HG03439 (cell line): ENCODE measurements around the gene TEX36.
"Not testable (repeated sequence)": the region's sequence is repeated elsewhere in the genome, so short reads cannot be mapped to it uniquely, and the experiment has no call there.

Experiments used
- ATAC-seq: cut with Tn5 transposase; IDR thresholded peaks from one replicate; pipeline ENCODE4 v1.9.1; 2021; ENCODE audit warnings: mild to moderate bottlenecking, moderate library complexity; ENCODE audit not compliant: unreplicated experiment

TEX36 gene

GRCh38 chr10:125637496-125637895 is 45.5 kb downstream of the TEX36 start:
- ATAC-seq = no peak

- ATAC-seq = no peak
Measured at GRCh38 chr10:125634606-125635005, 48.4 kb downstream of the TEX36 start.

- no peak for ATAC-seq
Measured at GRCh38 chr10:125633517-125633999, 49.4 kb downstream of the TEX36 start.

GRCh38 chr10:125631806-125632205 is 51.2 kb downstream of the TEX36 start:
- no peak for ATAC-seq

- ATAC-seq = no peak
Measured at GRCh38 chr10:125629758-125630376, 53.1 kb downstream of the TEX36 start.

- no peak for ATAC-seq
Measured at GRCh38 chr10:125628104-125629049, 54.6 kb downstream of the TEX36 start.

- ATAC-seq = no peak
Measured at GRCh38 chr10:125627646-125628045, 55.3 kb downstream of the TEX36 start.

GRCh38 chr10:125626671-125627070 is 56.3 kb downstream of the TEX36 start:
- ATAC-seq = no peak

GRCh38 chr10:125625586-125625985 is 57.4 kb downstream of the TEX36 start:
- ATAC-seq = no peak

- ATAC-seq = no peak
Measured at GRCh38 chr10:125624800-125625199, 58.2 kb downstream of the TEX36 start.

GRCh38 chr10:125621052-125621451 is 61.9 kb downstream of the TEX36 start:
- ATAC-seq = no peak

- no peak for ATAC-seq
Measured at GRCh38 chr10:125620401-125620800, 62.6 kb downstream of the TEX36 start.

- not testable (repeated sequence) for ATAC-seq
Measured at GRCh38 chr10:125613062-125613461, 69.9 kb downstream of the TEX36 start.

- no peak for ATAC-seq
Measured at GRCh38 chr10:125611756-125612155, 71.2 kb downstream of the TEX36 start.

- ATAC-seq = no peak
Measured at GRCh38 chr10:125611216-125611615, 71.7 kb downstream of the TEX36 start.

GRCh38 chr10:125609859-125610258 is 73.1 kb downstream of the TEX36 start:
- no peak for ATAC-seq

GRCh38 chr10:125608474-125608873 is 74.5 kb downstream of the TEX36 start:
- no peak for ATAC-seq

- no peak for ATAC-seq
Measured at GRCh38 chr10:125607689-125608290, 75.2 kb downstream of the TEX36 start.

GRCh38 chr10:125606414-125607010 is 76.5 kb downstream of the TEX36 start:
- no peak for ATAC-seq
